ENCODE measurements around the gene EED.
"Not testable (repeated sequence)": the region's sequence is repeated elsewhere in the genome, so short reads cannot be mapped to it uniquely, and the experiment has no call there.

Gene EED

GRCh38 chr11:86209806-86210657, 34.5 kb upstream of the EED start:
- Mint-ChIP-seq H3K4me1 (ENCODE audit: low read depth) (peaks cover 25% of the 10 kb centered on the region), H3K27me3 (ENCODE audit: low read depth) (no peaks in the 10 kb centered on the region), H3K36me3 (ENCODE audit: low read depth) (peaks cover 9% of the 10 kb centered on the region), H3K9me3 (peaks cover 6% of the 10 kb centered on the region), H3K27ac (no peak overlapping the region), H3K4me3 (no peak overlapping the region)

- H3K4me1 Mint-ChIP-seq (ENCODE audit: low read depth), result peaks cover 30% of the 10 kb centered on the region
- H3K36me3 Mint-ChIP-seq (ENCODE audit: low read depth), result peaks cover 9% of the 10 kb centered on the region
- H3K9me3 Mint-ChIP-seq, result peaks cover 6% of the 10 kb centered on the region
- no peak overlapping the region for H3K4me3 Mint-ChIP-seq
- H3K27me3 Mint-ChIP-seq (ENCODE audit: low read depth), result no peaks in the 10 kb centered on the region
- H3K27ac Mint-ChIP-seq, result no peak overlapping the region
Measured at GRCh38 chr11:86210898-86211297, 33.7 kb upstream of the EED start.

- Mint-ChIP-seq H3K36me3 (ENCODE audit: low read depth) (peaks cover 9% of the 10 kb centered on the region), H3K27me3 (ENCODE audit: low read depth) (no peaks in the 10 kb centered on the region), H3K9me3 (peaks cover 6% of the 10 kb centered on the region), H3K4me1 (ENCODE audit: low read depth) (peaks cover 33% of the 10 kb centered on the region), H3K4me3 (no peak overlapping the region), H3K27ac (no peak overlapping the region)
Measured at GRCh38 chr11:86211619-86212018, 32.9 kb upstream of the EED start.

GRCh38 chr11:86212019-86212611, 32.4 kb upstream of the EED start:
- H3K4me1 Mint-ChIP-seq (ENCODE audit: low read depth), result peaks cover 33% of the 10 kb centered on the region
- peaks cover 9% of the 10 kb centered on the region for H3K36me3 Mint-ChIP-seq (ENCODE audit: low read depth)
- H3K27me3 Mint-ChIP-seq (ENCODE audit: low read depth), result no peaks in the 10 kb centered on the region
- no peak overlapping the region for H3K27ac Mint-ChIP-seq
- H3K9me3 Mint-ChIP-seq, result peaks cover 6% of the 10 kb centered on the region
- no peak overlapping the region for H3K4me3 Mint-ChIP-seq

- H3K4me3 Mint-ChIP-seq, result peak overlapping the region; percentile 56
- H3K27me3 Mint-ChIP-seq (ENCODE audit: low read depth), result no peaks in the 10 kb centered on the region
- H3K36me3 Mint-ChIP-seq (ENCODE audit: low read depth), result peaks cover 9% of the 10 kb centered on the region
- peak overlapping the region; percentile 79 for H3K27ac Mint-ChIP-seq
- H3K9me3 Mint-ChIP-seq, result peaks cover 6% of the 10 kb centered on the region
- peaks cover 50% of the 10 kb centered on the region for H3K4me1 Mint-ChIP-seq (ENCODE audit: low read depth)
Measured at GRCh38 chr11:86214710-86215109, 29.8 kb upstream of the EED start.

GRCh38 chr11:86218125-86219084, 26.1 kb upstream of the EED start:
- H3K9me3 Mint-ChIP-seq, result peaks cover 6% of the 10 kb centered on the region
- H3K4me3 Mint-ChIP-seq, result peak overlapping the region; percentile 68
- peaks cover 10% of the 10 kb centered on the region for H3K36me3 Mint-ChIP-seq (ENCODE audit: low read depth)
- H3K27ac Mint-ChIP-seq, result peak overlapping the region; percentile 62
- H3K27me3 Mint-ChIP-seq (ENCODE audit: low read depth), result no peaks in the 10 kb centered on the region
- H3K4me1 Mint-ChIP-seq (ENCODE audit: low read depth), result peaks cover 41% of the 10 kb centered on the region

- H3K4me3 Mint-ChIP-seq, result no peak overlapping the region
- peaks cover 14% of the 10 kb centered on the region for H3K9me3 Mint-ChIP-seq
- H3K4me1 Mint-ChIP-seq (ENCODE audit: low read depth), result peaks cover 37% of the 10 kb centered on the region
- no peaks in the 10 kb centered on the region for H3K27me3 Mint-ChIP-seq (ENCODE audit: low read depth)
- H3K27ac Mint-ChIP-seq, result peak overlapping the region; percentile 21
- H3K36me3 Mint-ChIP-seq (ENCODE audit: low read depth), result peaks cover 13% of the 10 kb centered on the region
Measured at GRCh38 chr11:86219311-86220193, 25.0 kb upstream of the EED start.

- H3K36me3 Mint-ChIP-seq (ENCODE audit: low read depth), result peaks cover 8% of the 10 kb centered on the region
- H3K4me3 Mint-ChIP-seq, result no peak overlapping the region
- H3K4me1 Mint-ChIP-seq (ENCODE audit: low read depth), result peaks cover 29% of the 10 kb centered on the region
- no peaks in the 10 kb centered on the region for H3K27me3 Mint-ChIP-seq (ENCODE audit: low read depth)
- no peak overlapping the region for H3K27ac Mint-ChIP-seq
- peaks cover 16% of the 10 kb centered on the region for H3K9me3 Mint-ChIP-seq
Measured at GRCh38 chr11:86220653-86221052, 23.9 kb upstream of the EED start.

- no peak overlapping the region for H3K4me3 Mint-ChIP-seq
- H3K4me1 Mint-ChIP-seq (ENCODE audit: low read depth), result peaks cover 26% of the 10 kb centered on the region
- H3K9me3 Mint-ChIP-seq, result peaks cover 16% of the 10 kb centered on the region
- H3K36me3 Mint-ChIP-seq (ENCODE audit: low read depth), result peaks cover 8% of the 10 kb centered on the region
- H3K27ac Mint-ChIP-seq, result no peak overlapping the region
- H3K27me3 Mint-ChIP-seq (ENCODE audit: low read depth), result no peaks in the 10 kb centered on the region
Measured at GRCh38 chr11:86222081-86222480, 22.5 kb upstream of the EED start.

- peaks cover 28% of the 10 kb centered on the region for H3K4me1 Mint-ChIP-seq (ENCODE audit: low read depth)
Measured at GRCh38 chr11:86224575-86224974, 20.0 kb upstream of the EED start.

GRCh38 chr11:86225344-86225743, 19.2 kb upstream of the EED start:
- H3K36me3 Mint-ChIP-seq (ENCODE audit: low read depth); H3K4me3 Mint-ChIP-seq; H3K27me3 Mint-ChIP-seq (ENCODE audit: low read depth); H3K27ac Mint-ChIP-seq: not testable (repeated sequence)
- Mint-ChIP-seq H3K9me3 (peaks cover 16% of the 10 kb centered on the region), H3K4me1 (ENCODE audit: low read depth) (peaks cover 27% of the 10 kb centered on the region)

More at GRCh38 chr11:86224575-86224974, 20.0 kb upstream of the EED start:
- peaks cover 16% of the 10 kb centered on the region for H3K9me3 Mint-ChIP-seq
- not testable (repeated sequence) for H3K27ac Mint-ChIP-seq; H3K27me3 Mint-ChIP-seq (ENCODE audit: low read depth); H3K36me3 Mint-ChIP-seq (ENCODE audit: low read depth); H3K4me3 Mint-ChIP-seq

GRCh38 chr11:86228269-86229038, 16.1 kb upstream of the EED start:
- peaks cover 5% of the 10 kb centered on the region for H3K36me3 Mint-ChIP-seq (ENCODE audit: low read depth)

GRCh38 chr11:86229039-86229330, 15.6 kb upstream of the EED start:
- peaks cover 31% of the 10 kb centered on the region for H3K4me1 Mint-ChIP-seq (ENCODE audit: low read depth)
- not testable (repeated sequence) for H3K4me3 Mint-ChIP-seq; H3K36me3 Mint-ChIP-seq (ENCODE audit: low read depth); H3K27me3 Mint-ChIP-seq (ENCODE audit: low read depth)
- H3K9me3 Mint-ChIP-seq, result peaks cover 12% of the 10 kb centered on the region
- H3K27ac Mint-ChIP-seq, result peak overlapping the region; percentile 39

More at GRCh38 chr11:86228269-86229038, 16.1 kb upstream of the EED start:
- peaks cover 16% of the 10 kb centered on the region for H3K9me3 Mint-ChIP-seq
- no peak overlapping the region for H3K4me3 Mint-ChIP-seq
- H3K4me1 Mint-ChIP-seq (ENCODE audit: low read depth), result peaks cover 31% of the 10 kb centered on the region
- peak overlapping the region; percentile 39 for H3K27ac Mint-ChIP-seq
- H3K27me3 Mint-ChIP-seq (ENCODE audit: low read depth), result no peaks in the 10 kb centered on the region

Measured in T-helper 1 cell treated with Interleukin-12 subunit alpha and Interleukin-12 subunit beta and Interleukin-4 antibody, amounts not matched to agents 30 μg/mL and 1 μg/mL, for 36 hours (primary cell).